Measurements from ENCODE around the gene AZIN2. TPM values are rescaled to one million over a fixed set of nuclear protein-coding genes. Genes with fewer than 3 reads are reported as not detected.

Gene AZIN2
- total and polyA plus RNA-seq, 2 of the 13 experiments (the other 11 are each of a cell fraction or from before 2014, with no cell fraction given) = 1.7 to 3.5 TPM

- peak; percentile 69 for TF ChIP-seq ZNF318 (CRISPR knock-in tag; IDR thresholded peaks at IDR 0.05)
- TF ChIP-seq ZNF672 (CRISPR knock-in tag; IDR thresholded peaks at IDR 0.05) = no peak
- peak; percentile 83; the same call in 1 of the 2 replicates for TF ChIP-seq ZNF232 (CRISPR knock-in tag; IDR thresholded peaks at IDR 0.05; ENCODE audit: borderline replicate concordance)
- TF ChIP-seq RARG (CRISPR knock-in tag; IDR thresholded peaks at IDR 0.05; ENCODE audit: low read depth) = no peak
- TF ChIP-seq GLI4 (CRISPR knock-in tag; IDR thresholded peaks at IDR 0.05; ENCODE audit: borderline replicate concordance) = no peak
- no peak for TF ChIP-seq AHDC1 (CRISPR knock-in tag; IDR thresholded peaks at IDR 0.05; ENCODE audit: borderline replicate concordance)
- peak; percentile 99 for TF ChIP-seq XRCC5 (optimal IDR thresholded peaks at IDR 0.05; ENCODE audit: low read length)
- TF ChIP-seq KDM4B (CRISPR knock-in tag; IDR thresholded peaks at IDR 0.05) = peak; percentile 47; the same call in 1 of the 2 replicates
- TF ChIP-seq ZKSCAN1 (IDR thresholded peaks at IDR 0.05; ENCODE audit: low read length) = no peak
- TF ChIP-seq HNRNPL (IDR thresholded peaks at IDR 0.05; ENCODE audit: low read depth, low read length) = no peak
- peak; percentile 95 for TF ChIP-seq HOXA3 (CRISPR knock-in tag; IDR thresholded peaks at IDR 0.05)
- no peak for TF ChIP-seq IKZF4 (CRISPR knock-in tag; IDR thresholded peaks at IDR 0.05; ENCODE audit: borderline replicate concordance, low read depth, not compliant biosample characterization)
- TF ChIP-seq RFX5 (IDR thresholded peaks at IDR 0.05; ENCODE audit: low read depth, low read length) = 0 out of 2 replicates have a peak, but pooled peaks have one; percentile 22
- TF ChIP-seq KLF15 (CRISPR knock-in tag; IDR thresholded peaks at IDR 0.05; ENCODE audit: borderline replicate concordance) = no peak
- TF ChIP-seq ZNF3 (CRISPR knock-in tag; IDR thresholded peaks at IDR 0.05) = peak; percentile 24; the same call in 1 of the 2 replicates
Measured at GRCh38 chr1:33127001-33127823, 46.3 kb downstream of the AZIN2 start (continued).

Data from HepG2 (cell line).